Left kidney (tissue), 2 donors: Measurements from ENCODE around the gene SUPT20HL2. TPM values are rescaled to one million over a fixed set of nuclear protein-coding genes. Genes with fewer than 3 reads are reported as not detected.
"Not testable (repeated sequence)": the region's sequence is repeated elsewhere in the genome, so short reads cannot be mapped to it uniquely, and the experiment has no call there.

Experiments used
- DNase-seq: peaks from one replicate; pipeline ENCODE4 v3.0.0-alpha.2; 2013
- polyA plus RNA-seq: library from polyadenylated mRNA; unstranded; fragments of 120-200 nt; gene quantifications from one replicate; pipeline ENCODE4 v1.2.1, GENCODE V29; 2013; ENCODE audit not compliant: insufficient read length

The SUPT20HL2 gene
- polyA plus RNA-seq, 1 donor, result not detected

DNA sequence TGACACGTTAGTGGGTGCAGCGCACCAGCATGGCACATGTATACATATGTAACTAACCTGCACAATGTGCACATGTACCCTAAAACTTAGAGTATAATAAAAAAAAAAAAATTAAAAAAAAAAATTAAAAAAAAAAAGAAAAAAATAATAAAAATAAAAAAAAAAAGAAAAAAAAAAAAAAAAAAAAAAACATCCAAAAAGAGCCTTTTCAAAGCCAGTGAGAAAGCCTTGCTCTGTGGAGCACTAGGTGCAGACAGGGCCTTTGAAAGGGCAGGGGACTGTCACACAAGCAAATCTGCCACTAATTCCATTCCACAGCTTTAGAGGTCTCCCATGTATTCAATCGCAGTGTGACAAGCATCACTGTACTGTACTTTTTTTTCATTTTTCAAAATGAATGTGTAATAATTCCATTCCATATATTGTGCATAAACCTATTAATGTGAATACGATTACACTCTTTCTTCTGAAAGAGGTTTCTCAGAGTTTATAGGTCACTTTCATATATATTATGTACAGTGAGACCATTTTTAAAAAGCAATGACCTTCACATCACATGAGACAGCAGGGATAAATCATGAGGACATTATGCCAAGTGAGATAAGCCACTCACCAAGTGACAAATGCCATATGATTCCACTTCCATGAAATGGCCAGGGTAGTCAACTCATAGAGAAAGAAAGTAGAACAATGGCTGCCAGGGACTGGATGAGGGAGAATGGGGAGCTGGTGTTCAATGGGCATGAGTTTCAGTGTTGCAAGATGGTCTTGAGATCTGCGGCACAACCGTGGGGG is 4.1 kb downstream of the SUPT20HL2 start:
- DNase-seq, result not testable (repeated sequence)

GRCh38 chrX:24308803-24309202 is 5.1 kb downstream of the SUPT20HL2 start:
- DNase-seq, result not testable (repeated sequence)

DNA sequence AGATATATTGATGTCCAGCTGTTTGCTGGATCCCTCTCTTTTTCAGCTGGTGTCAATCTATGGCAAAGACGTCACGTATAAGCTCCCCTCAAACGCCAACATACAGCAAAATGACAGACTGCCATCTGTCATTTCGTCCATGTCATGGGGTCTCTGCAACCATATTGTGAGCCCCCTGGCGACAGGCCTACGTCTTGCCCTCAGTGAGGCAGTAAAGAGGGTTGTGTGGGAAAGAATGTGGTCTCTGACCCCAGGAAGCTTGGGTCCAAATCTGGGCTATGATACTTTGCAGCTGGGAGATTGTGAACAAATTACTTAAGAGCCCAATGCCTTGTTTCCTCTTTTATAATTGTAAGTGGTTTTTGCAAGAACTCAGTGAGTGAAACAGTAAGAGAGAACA is 7.4 kb downstream of the SUPT20HL2 start:
- DNase-seq, result no peak

GRCh38 chrX:24305905-24306304 is 8.0 kb downstream of the SUPT20HL2 start:
- no peak for DNase-seq

DNA sequence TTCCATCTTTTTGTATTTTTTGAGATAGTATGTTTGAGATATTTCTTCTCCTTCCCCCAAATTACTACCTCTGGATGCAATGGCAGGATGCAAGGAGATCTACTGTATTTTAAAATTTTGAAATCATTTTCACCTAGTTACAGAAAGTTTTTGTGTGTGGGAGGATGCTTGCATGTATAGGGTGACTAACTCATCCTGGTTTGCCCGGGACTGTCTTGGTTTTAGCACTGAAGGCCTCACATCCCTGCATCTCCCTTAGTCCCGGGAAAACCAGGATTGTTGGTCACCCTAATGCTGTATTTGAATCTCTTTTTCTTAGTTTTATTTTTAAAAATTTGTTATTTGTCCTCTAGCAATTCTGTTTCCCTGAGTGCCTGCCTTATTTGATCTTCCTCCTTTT is 12.1 kb downstream of the SUPT20HL2 start:
- no peak for DNase-seq

DNA sequence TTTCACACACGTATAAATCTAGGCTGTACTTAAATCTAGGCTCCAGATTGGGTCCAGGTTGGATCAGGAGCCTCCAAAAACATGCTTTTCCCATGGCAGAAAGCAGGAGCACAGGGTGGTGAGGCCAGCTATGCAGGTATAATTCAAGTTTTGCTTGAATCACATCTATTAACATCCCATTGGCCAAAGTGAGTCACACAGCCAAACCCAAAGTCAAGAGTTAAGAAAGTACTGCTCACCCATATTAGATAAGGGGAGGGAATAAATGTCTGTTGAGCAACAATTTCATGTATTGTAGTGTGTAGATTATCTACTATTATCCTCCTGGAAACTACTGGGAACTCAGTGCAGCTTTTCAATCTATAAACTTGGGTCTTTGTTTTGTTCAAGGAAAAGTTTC is 12.8 kb downstream of the SUPT20HL2 start:
- DNase-seq, result no peak

DNA sequence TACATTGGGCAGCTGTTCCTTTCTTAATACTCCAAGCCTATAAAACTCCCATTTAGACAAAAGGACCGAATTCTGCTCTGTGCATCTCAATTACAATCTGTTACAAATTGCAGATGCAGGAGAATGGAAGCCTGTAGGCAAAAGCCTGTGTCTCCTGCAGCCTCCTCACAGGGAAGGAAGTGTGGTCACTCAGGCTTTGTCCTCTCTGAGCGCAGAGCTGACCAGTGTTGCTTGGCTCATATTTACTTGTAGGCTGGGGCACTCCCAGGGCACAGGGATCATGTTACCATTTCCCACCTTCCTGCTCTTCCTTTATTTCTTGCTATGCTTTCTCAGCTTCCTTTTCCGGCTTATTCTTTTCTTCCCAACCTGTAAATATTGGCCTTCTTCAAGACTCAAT is 15.7 kb downstream of the SUPT20HL2 start:
- no peak for DNase-seq

GRCh38 chrX:24294619-24295018 is 19.2 kb downstream of the SUPT20HL2 start:
- DNase-seq, result no peak

GRCh38 chrX:24293412-24293811 is 20.5 kb downstream of the SUPT20HL2 start:
- DNase-seq, result no peak

DNA sequence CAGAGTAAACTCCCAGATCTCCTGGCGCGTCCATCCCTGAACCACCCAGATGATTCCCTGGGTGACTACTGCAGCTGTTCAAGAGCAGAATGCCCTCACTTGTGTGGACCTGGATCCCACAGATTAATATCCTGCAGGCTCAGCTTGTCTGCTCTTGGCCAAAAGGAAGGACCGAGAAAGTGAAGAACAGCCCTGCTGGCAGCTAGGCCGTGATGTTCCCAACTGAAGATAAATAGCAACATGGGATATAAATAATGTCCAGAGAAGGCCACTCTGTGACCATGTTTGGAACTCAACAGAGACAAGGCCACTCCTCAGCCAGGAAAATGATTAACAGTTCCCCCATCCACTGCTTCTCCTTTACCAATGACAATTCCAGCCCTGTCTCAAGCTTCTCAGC is 21.5 kb downstream of the SUPT20HL2 start:
- DNase-seq, result no peak

DNA sequence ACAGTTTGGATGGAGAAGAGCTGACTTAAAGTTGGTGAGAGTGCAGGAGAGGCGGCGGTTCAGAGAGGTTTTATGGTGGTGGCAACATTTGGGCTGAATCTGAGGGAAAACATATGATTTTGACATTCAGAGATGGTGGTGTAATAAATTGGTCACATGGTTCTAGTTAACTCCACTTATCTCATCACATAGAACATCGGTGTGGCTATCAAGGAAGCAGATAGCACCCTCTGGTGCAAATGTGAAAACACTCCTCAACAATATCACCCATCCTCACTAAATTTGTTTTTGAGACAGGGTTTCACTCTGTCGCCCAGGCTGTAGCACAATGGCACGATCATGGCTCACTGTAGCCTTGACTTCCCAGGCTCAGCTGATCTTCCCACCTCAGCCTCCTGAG is 28.8 kb downstream of the SUPT20HL2 start:
- DNase-seq, result no peak

DNA sequence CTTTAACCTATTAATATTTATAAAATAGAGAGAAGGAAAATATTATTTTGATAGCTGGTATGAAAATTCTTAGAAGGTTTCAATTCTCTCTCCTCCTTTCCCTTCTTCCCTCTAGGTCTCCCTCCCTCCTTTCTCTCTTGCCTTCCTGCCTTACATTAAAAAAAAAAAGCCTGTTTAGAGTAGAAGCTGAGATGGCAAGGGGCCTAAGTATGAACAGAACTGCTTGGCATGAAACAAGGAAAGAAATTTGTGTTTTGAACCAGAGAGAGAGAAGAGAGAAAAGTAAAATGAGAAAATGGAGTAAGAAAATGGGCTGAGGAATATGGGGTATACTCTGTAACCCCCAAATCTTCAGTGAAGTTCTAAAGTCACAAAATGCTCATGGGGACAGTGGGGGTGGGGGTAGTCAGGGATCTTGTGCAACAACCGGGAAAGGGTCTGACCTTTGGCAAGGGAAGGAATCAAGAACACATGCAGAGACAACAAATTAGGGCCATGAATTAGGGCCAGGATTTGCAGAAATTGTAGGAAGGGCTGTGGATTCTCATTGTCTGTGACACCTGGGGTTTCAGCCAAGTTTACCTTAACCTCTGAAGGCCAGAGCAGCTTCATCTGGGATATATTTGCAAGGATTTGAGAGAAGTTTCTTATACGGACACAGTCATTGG is 30.6 kb downstream of the SUPT20HL2 start:
- no peak for DNase-seq

GRCh38 chrX:24282381-24283126 is 31.3 kb downstream of the SUPT20HL2 start:
- DNase-seq, result no peak

- DNase-seq, result no peak
Measured at GRCh38 chrX:24277405-24277804, 36.5 kb downstream of the SUPT20HL2 start.

- no peak for DNase-seq
Measured at GRCh38 chrX:24276015-24276414, 37.9 kb downstream of the SUPT20HL2 start.

- DNase-seq, result no peak
Measured at GRCh38 chrX:24271262-24271661, 42.6 kb downstream of the SUPT20HL2 start.

GRCh38 chrX:24268786-24269185 is 45.1 kb downstream of the SUPT20HL2 start:
- DNase-seq, result no peak

DNA sequence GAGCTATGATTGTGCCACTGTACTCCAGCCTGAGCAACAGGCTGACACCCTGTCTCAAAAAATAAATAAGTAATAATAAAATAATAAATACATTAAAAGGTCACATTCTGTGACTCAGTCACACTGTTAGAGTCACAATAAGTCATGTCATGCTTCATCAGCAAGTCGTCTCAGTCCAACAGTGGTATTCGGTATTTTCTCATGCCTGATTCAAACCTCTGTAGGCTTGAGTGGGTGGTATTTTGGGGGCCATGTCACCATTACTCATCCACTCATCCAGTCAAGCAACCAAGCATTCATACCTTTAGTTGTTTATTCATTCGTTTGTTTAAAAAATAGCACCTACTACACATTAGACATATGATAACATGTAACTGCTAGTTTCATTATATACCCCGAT is 46.9 kb downstream of the SUPT20HL2 start:
- no peak for DNase-seq

- DNase-seq, result no peak
Measured at GRCh38 chrX:24264383-24264782, 49.5 kb downstream of the SUPT20HL2 start.

DNA sequence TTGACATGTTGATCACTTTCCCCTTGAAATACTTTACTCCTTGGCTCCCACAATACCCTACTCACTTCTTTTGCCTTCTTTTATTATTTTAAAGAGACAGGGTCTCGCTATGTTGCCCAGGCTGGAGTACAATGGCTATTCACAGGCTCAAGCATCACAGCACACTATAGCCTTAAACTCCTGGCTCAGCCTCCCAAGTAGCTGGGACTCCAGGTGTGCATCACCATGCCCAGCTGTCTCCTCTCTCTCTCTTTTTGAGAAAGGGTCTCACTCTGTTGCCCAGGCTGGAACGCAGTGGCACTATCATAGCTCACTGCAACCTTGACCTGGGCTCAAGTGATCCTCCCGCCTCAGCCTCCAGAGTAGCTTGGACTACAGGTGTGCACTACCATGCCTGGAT is 51.6 kb downstream of the SUPT20HL2 start:
- DNase-seq, result no peak
